K562 (cell line): ENCODE data around the gene ATP6V0D1.

Experiments used
- CTCF ChIP-seq, 3 experiments: IDR thresholded peaks in 2 of 3; conservative IDR thresholded peaks in 1 of 3; 2 replicates each; pipeline ENCODE4 v1.5.1; 2011 to 2012; ENCODE audit warnings: low read length in 3 of 3, mild to moderate bottlenecking in 3 of 3, control low read depth in 2 of 3, improper control_type of control experiment in 1 of 3, inconsistent platforms in 1 of 3, low read depth in 1 of 3, mixed read lengths in 1 of 3, moderate library complexity in 1 of 3; ENCODE audit not compliant: insufficient read depth in 2 of 3
- CUX1 ChIP-seq: fragments of 200-800 bp; sonication (Bioruptor generic); IDR thresholded peaks from 2 replicates; pipeline ENCODE4 v1.6.1; 2016; ENCODE audit warnings: missing genetic modification characterization, missing compliant biosample characterization
- EWSR1 ChIP-seq: fragments of 450-650 bp; IDR thresholded peaks from 2 replicates; pipeline ENCODE4 v1.6.1; 2018; ENCODE audit warnings: borderline replicate concordance, mild to moderate bottlenecking, low read depth, moderate library complexity; ENCODE audit not compliant: partially characterized antibody
- HDGF ChIP-seq: fragments of 450-650 bp; IDR thresholded peaks from 2 replicates; pipeline ENCODE4 v1.6.1; 2016
- POLR2A ChIP-seq: fragments of 450-650 bp; conservative IDR thresholded peaks from 2 replicates; pipeline ENCODE4 v1.6.1; 2016
- TRIM28 ChIP-seq: fragments of 450-650 bp; IDR thresholded peaks from 2 replicates; pipeline ENCODE4 v1.6.1; 2017
- ZFX ChIP-seq: sonication (generic); formaldehyde crosslinking; IDR thresholded peaks from 2 replicates; pipeline ENCODE4 v1.8.0; 2022; ENCODE audit warnings: mild to moderate bottlenecking, missing genetic modification reagents, moderate library complexity

DNA sequence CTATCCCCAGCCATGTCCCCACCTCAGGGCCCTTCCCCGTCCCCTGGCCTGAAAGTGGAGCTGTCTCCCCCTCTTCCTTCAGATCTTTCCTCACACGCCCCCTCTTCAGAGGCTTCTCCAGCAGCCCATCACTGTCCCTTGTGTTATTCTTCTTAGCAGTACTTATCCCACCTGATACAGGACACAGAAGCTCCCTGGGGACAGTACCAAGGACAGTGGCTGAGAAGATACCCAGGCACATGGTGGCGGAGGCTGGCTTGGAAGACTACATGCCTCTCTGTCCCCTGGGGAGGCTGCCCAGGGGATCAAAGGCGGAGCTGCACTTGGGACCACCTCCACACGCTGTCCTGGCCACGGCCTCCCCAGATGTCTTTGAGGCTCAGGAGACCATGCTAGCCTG is 26.1 kb downstream of the ATP6V0D1 start:
- TF ChIP-seq EWSR1, result no peak
- TF ChIP-seq HDGF, result no peak
- TF ChIP-seq CTCF (IDR thresholded peaks at IDR 0.05 in 2 of 3, conservative IDR thresholded peaks at IDR 0.05 in 1 of 3; ENCODE audit: insufficient read depth in 2 of 3, low read depth in 1 of 3, low read length in 3 of 3), result no peak
- no peak for TF ChIP-seq TRIM28
- TF ChIP-seq ZFX (CRISPR knock-in tag), result no peak
- TF ChIP-seq POLR2A, result no peak
- TF ChIP-seq CUX1 (CRISPR knock-in tag), result no peak
